OCI-LY3 (cell line): ENCODE data around the gene MTA1.

Experiments
- EZH2phosphoT487 ChIP-seq: fragments of 200-600 bp; shearing (Covaris generic); IDR thresholded peaks from 2 replicates; pipeline ENCODE4 v1.6.1; 2018; ENCODE audit warnings: antibody characterized with exemption, mixed run types, low read depth
- TF ChIP-seq, protein P1 (sequence below): fragments of 200-600, 300-600 bp; sonication (generic); IDR thresholded peaks from 2 replicates; pipeline ENCODE4 v1.5.1; 2014; ENCODE audit warnings: antibody characterized with exemption, low read length, low read depth

DNA sequence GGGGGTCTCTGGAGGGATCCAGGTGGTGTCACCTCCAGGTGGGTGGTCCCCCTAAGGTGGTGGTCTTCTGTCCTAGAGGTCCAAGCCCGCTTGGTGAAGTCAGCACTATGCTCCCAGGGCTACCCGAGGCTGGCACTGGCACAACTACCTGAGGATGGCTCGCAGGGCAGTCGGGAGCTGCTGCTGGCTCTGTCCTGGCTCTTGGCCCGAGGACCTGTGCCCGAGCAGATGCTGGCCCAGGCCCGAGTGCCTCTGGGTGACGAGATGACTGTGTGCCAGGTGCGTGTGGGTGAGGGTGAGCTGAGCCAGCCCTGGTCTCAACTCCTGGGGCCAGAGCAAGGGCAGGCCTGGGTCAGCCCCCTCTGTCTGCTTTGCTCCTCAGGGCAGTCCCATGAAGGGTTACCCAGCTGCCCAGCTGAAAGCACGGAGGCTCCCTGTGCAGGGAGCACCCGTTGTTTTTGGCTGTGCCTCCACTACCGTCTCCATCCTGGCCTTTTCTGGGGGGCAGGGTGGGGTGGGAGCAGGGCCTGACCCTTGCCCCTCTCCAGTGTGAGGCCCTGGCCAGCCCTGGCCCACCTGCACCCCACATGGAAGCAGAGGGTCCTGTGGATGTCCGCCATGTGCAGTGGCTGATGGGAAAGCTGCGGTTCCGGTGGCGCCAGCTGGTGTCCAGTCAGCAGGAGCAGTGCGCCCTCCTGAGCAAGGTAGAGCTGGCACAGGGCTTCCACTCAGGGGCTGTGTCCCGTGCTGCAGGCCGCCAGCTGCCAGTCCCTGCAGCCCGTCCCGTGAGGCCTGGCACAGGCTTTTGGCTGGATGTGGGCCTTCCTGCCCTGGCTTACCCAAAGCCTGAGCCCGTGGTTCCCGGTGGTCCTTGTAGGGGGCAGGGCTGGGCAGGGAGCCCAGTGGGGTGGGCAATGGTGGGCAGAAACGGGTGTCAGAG, 72.7 kb downstream of the MTA1 start:
- TF ChIP-seq, protein P1, sequence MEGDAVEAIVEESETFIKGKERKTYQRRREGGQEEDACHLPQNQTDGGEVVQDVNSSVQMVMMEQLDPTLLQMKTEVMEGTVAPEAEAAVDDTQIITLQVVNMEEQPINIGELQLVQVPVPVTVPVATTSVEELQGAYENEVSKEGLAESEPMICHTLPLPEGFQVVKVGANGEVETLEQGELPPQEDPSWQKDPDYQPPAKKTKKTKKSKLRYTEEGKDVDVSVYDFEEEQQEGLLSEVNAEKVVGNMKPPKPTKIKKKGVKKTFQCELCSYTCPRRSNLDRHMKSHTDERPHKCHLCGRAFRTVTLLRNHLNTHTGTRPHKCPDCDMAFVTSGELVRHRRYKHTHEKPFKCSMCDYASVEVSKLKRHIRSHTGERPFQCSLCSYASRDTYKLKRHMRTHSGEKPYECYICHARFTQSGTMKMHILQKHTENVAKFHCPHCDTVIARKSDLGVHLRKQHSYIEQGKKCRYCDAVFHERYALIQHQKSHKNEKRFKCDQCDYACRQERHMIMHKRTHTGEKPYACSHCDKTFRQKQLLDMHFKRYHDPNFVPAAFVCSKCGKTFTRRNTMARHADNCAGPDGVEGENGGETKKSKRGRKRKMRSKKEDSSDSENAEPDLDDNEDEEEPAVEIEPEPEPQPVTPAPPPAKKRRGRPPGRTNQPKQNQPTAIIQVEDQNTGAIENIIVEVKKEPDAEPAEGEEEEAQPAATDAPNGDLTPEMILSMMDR, result no peak
- no peak for TF ChIP-seq EZH2phosphoT487
